OCI-LY7 (cell line): ENCODE results near the gene CACNB2. TPM values are rescaled to one million over a fixed set of nuclear protein-coding genes. Genes with fewer than 3 reads are reported as not detected.

Experiments
- BruUV-seq: library from RNA; stranded (reverse); fragments of 400-500 nt; replicated peaks from 2 replicates; lab custom pipeline; 2021; lab: Mats Ljungman, UMichigan
- CTCF ChIA-PET: fragments of 300-600 bp; sonication (Branson Sonifier 250); formaldehyde crosslinking; loops from one replicate; lab custom pipeline; 2022; ENCODE audit warnings: antibody characterized with exemption; ENCODE audit not compliant: unreplicated experiment; lab: Charles Lee
- POLR2A ChIA-PET: fragments of 300-600 bp; sonication (Branson Sonifier 250); formaldehyde crosslinking; loops from one replicate; lab custom pipeline; 2022; ENCODE audit warnings: antibody characterized with exemption; lab: Charles Lee
- DNase-seq: peaks from one replicate; pipeline ENCODE4 v3.0.0-alpha.2; 2015; ENCODE audit warnings: low spot score
- H2AFZ ChIP-seq: fragments of 200-600 bp; sonication (generic), shearing (Covaris generic); 2 replicates; pipeline ENCODE4 v1.6.1; 2014; ENCODE audit warnings: mild to moderate bottlenecking, antibody characterized with exemption, low read length, moderate library complexity
- H3K27ac ChIP-seq: fragments of 200-600 bp; sonication (generic); 2 replicates; pipeline ENCODE4 v1.5.1; 2014; ENCODE audit warnings: mixed run types, low read depth, mild to moderate bottlenecking, moderate library complexity, low read length, inconsistent platforms; ENCODE audit not compliant: poor library complexity, severe bottlenecking
- H3K36me3 ChIP-seq: fragments of 200-600 bp; sonication (generic); 2 replicates; pipeline ENCODE4 v1.6.1; 2014; ENCODE audit warnings: mild to moderate bottlenecking, antibody characterized with exemption, low read length, moderate library complexity, mixed read lengths; ENCODE audit not compliant: insufficient read depth
- H3K4me1 ChIP-seq: fragments of 200-600 bp; sonication (generic); 2 replicates; pipeline ENCODE4 v1.5.1; 2014; ENCODE audit warnings: mild to moderate bottlenecking, low read length; ENCODE audit not compliant: insufficient read depth, poor library complexity, severe bottlenecking
- H3K4me2 ChIP-seq: fragments of 200-600 bp; sonication (generic); 2 replicates; pipeline ENCODE4 v1.6.1; 2014; ENCODE audit warnings: mild to moderate bottlenecking, low read length
- H3K4me3 ChIP-seq: fragments of 200-600 bp; sonication (generic); 2 replicates; pipeline ENCODE4 v1.5.1; 2014; ENCODE audit warnings: mild to moderate bottlenecking, low read depth, low read length; ENCODE audit not compliant: poor library complexity, severe bottlenecking
- H3K79me2 ChIP-seq: fragments of 200-600 bp; sonication (generic); 2 replicates; pipeline ENCODE4 v1.6.1; 2016; ENCODE audit warnings: low read depth, mild to moderate bottlenecking, low read length, moderate library complexity, mixed read lengths; ENCODE audit not compliant: insufficient read depth
- H3K9me2 ChIP-seq: fragments of 200-600 bp; sonication (generic); 2 replicates; pipeline ENCODE4 v1.6.1; 2016; ENCODE audit warnings: mild to moderate bottlenecking, low read length, mixed read lengths; ENCODE audit not compliant: insufficient read depth
- H3K9me3 ChIP-seq: fragments of 200-600 bp; sonication (generic); 2 replicates; pipeline ENCODE4 v1.6.1; 2014; ENCODE audit warnings: mild to moderate bottlenecking, mixed run types, low read length, mixed read lengths
- H4K20me1 ChIP-seq: fragments of 200-600 bp; sonication (generic); 2 replicates; pipeline ENCODE4 v1.6.1; 2014; ENCODE audit warnings: mild to moderate bottlenecking, antibody characterized with exemption, low read length, moderate library complexity, mixed read lengths; ENCODE audit not compliant: insufficient read depth
- EZH2phosphoT487 ChIP-seq: fragments of 200-600 bp; sonication (generic); IDR thresholded peaks from 2 replicates; pipeline ENCODE4 v1.6.1; 2018; ENCODE audit warnings: low read depth, borderline replicate concordance, mild to moderate bottlenecking, mixed run types, antibody characterized with exemption, low read length, moderate library complexity, mixed read lengths
- intact Hi-C: fragments of 100-400 bp; cut with micrococcal nuclease; formaldehyde crosslinking; loops from one replicate; pipeline ENCODE4 v1.10.0; 2022; ENCODE audit not compliant: unreplicated experiment
- total RNA-seq, 2 experiments: library from RNA; depleted of rRNA in 1 of 2; stranded (reverse); fragments of >200 nt in 1 of 2; shearing (Covaris generic) in 1 of 2; gene quantifications; 2 replicates each; pipeline ENCODE4 v1.2.3, GENCODE V29; 2014 to 2022
- TF ChIP-seq, protein P1 (sequence below): fragments of 200-600 bp; sonication (generic); conservative IDR thresholded peaks from 2 replicates; pipeline ENCODE4 v1.5.1; 2014; ENCODE audit warnings: mild to moderate bottlenecking, antibody characterized with exemption, low read length, moderate library complexity, mixed read lengths

The CACNB2 gene
- total RNA-seq, 2 experiments from 2014 or later, result not detected

DNA sequence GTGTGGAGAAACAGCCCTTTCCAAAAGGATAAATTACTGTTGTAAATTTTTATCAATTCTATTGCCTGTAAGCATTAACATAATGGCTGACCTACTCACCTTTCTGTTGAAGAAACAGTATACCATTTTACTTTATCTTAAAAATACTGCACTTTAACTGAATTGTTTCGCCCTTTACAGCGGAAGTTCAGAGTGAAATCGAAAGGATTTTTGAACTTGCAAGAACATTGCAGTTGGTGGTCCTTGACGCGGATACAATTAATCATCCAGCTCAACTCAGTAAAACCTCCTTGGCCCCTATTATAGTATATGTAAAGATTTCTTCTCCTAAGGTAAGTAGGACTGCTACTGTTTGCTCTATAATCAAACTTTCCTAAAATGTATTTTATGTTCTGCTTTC, 393.7 kb downstream of the CACNB2 start:
- POLR2A ChIA-PET, result interaction anchor here (0.6 kb wide), 1 partner anchor 1250 kb away, joined by 3 read pairs; no protein-coding TSS in a partner anchor
- BruUV-seq, result no TSS peak

GRCh38 chr10:18539335-18539734, 399.1 kb downstream of the CACNB2 start:
- ChIA-PET CTCF (no interaction called here), POLR2A (no interaction called here)
- no peaks in the 10 kb centered on the region; the same call in 1 of the 2 replicates for H3K9me2 ChIP-seq
- intact Hi-C loops, result no loop called here
- no peak overlapping the region for H3K4me3 ChIP-seq
- TF ChIP-seq EZH2phosphoT487, result no peak
- TF ChIP-seq, protein P1, sequence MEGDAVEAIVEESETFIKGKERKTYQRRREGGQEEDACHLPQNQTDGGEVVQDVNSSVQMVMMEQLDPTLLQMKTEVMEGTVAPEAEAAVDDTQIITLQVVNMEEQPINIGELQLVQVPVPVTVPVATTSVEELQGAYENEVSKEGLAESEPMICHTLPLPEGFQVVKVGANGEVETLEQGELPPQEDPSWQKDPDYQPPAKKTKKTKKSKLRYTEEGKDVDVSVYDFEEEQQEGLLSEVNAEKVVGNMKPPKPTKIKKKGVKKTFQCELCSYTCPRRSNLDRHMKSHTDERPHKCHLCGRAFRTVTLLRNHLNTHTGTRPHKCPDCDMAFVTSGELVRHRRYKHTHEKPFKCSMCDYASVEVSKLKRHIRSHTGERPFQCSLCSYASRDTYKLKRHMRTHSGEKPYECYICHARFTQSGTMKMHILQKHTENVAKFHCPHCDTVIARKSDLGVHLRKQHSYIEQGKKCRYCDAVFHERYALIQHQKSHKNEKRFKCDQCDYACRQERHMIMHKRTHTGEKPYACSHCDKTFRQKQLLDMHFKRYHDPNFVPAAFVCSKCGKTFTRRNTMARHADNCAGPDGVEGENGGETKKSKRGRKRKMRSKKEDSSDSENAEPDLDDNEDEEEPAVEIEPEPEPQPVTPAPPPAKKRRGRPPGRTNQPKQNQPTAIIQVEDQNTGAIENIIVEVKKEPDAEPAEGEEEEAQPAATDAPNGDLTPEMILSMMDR, result no peak
- no peak overlapping the region for H3K4me2 ChIP-seq
- DNase-seq, result no peak
- no TSS peak for BruUV-seq
- no peaks in the 10 kb centered on the region for H3K9me3 ChIP-seq
- H3K79me2 ChIP-seq, result no peaks in the 10 kb centered on the region
- H3K4me1 ChIP-seq, result no peaks in the 10 kb centered on the region
- no peak overlapping the region for H3K27ac ChIP-seq
- peaks cover 61% of the 10 kb centered on the region for H3K36me3 ChIP-seq
- no peak overlapping the region for H2AFZ ChIP-seq
- no peaks in the 10 kb centered on the region for H4K20me1 ChIP-seq

More for the DNA sequence above, 393.7 kb downstream of the CACNB2 start:
- Histone ChIP-seq H3K27ac (no peak overlapping the region), H3K36me3 (peaks cover 26% of the 10 kb centered on the region), H3K9me3 (no peaks in the 10 kb centered on the region), H3K79me2 (no peaks in the 10 kb centered on the region), H3K4me1 (no peaks in the 10 kb centered on the region), H4K20me1 (no peaks in the 10 kb centered on the region), H3K4me3 (no peak overlapping the region), H3K4me2 (no peak overlapping the region), H2AFZ (no peak overlapping the region), H3K9me2 (no peaks in the 10 kb centered on the region)
- CTCF ChIA-PET, result no interaction called here
- no peak for DNase-seq
- TF ChIP-seq, protein P1, result no peak
- TF ChIP-seq EZH2phosphoT487, result no peak
- intact Hi-C loops, result no loop called here

GRCh38 chr10:18540195-18540594, 400.0 kb downstream of the CACNB2 start:
- H3K79me2 ChIP-seq, result no peaks in the 10 kb centered on the region
- CTCF ChIA-PET, result no interaction called here

More at GRCh38 chr10:18540195-18540594, 400.0 kb downstream of the CACNB2 start:
- no peak overlapping the region for H3K4me3 ChIP-seq
- POLR2A ChIA-PET, result no interaction called here
- no TSS peak for BruUV-seq
- no peaks in the 10 kb centered on the region for H3K4me1 ChIP-seq
- H3K9me2 ChIP-seq, result no peaks in the 10 kb centered on the region; the same call in 1 of the 2 replicates
- H3K4me2 ChIP-seq, result no peak overlapping the region
- no peaks in the 10 kb centered on the region for H3K9me3 ChIP-seq
- H3K27ac ChIP-seq, result no peak overlapping the region
- TF ChIP-seq EZH2phosphoT487, result no peak
- TF ChIP-seq, protein P1, result no peak
- H4K20me1 ChIP-seq, result no peaks in the 10 kb centered on the region
- H2AFZ ChIP-seq, result no peak overlapping the region
- peaks cover 70% of the 10 kb centered on the region for H3K36me3 ChIP-seq
- no peak for DNase-seq
- intact Hi-C loops, result no loop called here
